Prostate gland (tissue), 2 donors: ENCODE results near the gene CCDC68.

Source experiments
- CTCF ChIP-seq, 4 experiments: fragments of 200-600 bp in 2 of 4; fragments of 450-650 bp in 2 of 4; sonication (generic) in 2 of 4; IDR thresholded peaks; 1 replicate in 3 of 4; 2 replicates in 1 of 4; pipeline ENCODE4 v1.5.1; 2016 to 2019; ENCODE audit warnings: antibody characterized with exemption in 4 of 4, mild to moderate bottlenecking in 2 of 4, moderate library complexity in 2 of 4
- POLR2A ChIP-seq: fragments of 450-650 bp; IDR thresholded peaks from one replicate; pipeline ENCODE4 v1.6.1; 2016; ENCODE audit warnings: antibody characterized with exemption, mild to moderate bottlenecking
- POLR2AphosphoS5 ChIP-seq: sonication (generic); formaldehyde crosslinking; IDR thresholded peaks from one replicate; pipeline ENCODE4 v1.6.1; 2017; ENCODE audit warnings: antibody characterized with exemption

GRCh38 chr18:54960197-54960596 is 936 bp upstream of the CCDC68 start:
- TF ChIP-seq POLR2A (no peak), CTCF (IDR thresholded peaks at IDR 0.05) (no peak), POLR2AphosphoS5 (no peak)
